GM18526 (cell line): Measurements from ENCODE around the gene SORD.

Source experiments
- POLR2A ChIP-seq: IDR thresholded peaks from 3 replicates; pipeline ENCODE4 v1.6.1; 2011; ENCODE audit not compliant: insufficient read length; ENCODE audit errors: extremely low read depth

The SORD gene

GRCh38 chr15:45107941-45108630 is 85.1 kb downstream of the SORD start:
- no peak for TF ChIP-seq POLR2A

- no peak for TF ChIP-seq POLR2A
Observed at GRCh38 chr15:45110256-45110820, 87.3 kb downstream of the SORD start.

- no peak for TF ChIP-seq POLR2A
Observed at GRCh38 chr15:45111390-45112142, 88.6 kb downstream of the SORD start.

GRCh38 chr15:45112143-45112590 is 89.2 kb downstream of the SORD start:
- TF ChIP-seq POLR2A, result no peak

- TF ChIP-seq POLR2A, result no peak
Observed at GRCh38 chr15:45112591-45113379, 89.8 kb downstream of the SORD start.

DNA sequence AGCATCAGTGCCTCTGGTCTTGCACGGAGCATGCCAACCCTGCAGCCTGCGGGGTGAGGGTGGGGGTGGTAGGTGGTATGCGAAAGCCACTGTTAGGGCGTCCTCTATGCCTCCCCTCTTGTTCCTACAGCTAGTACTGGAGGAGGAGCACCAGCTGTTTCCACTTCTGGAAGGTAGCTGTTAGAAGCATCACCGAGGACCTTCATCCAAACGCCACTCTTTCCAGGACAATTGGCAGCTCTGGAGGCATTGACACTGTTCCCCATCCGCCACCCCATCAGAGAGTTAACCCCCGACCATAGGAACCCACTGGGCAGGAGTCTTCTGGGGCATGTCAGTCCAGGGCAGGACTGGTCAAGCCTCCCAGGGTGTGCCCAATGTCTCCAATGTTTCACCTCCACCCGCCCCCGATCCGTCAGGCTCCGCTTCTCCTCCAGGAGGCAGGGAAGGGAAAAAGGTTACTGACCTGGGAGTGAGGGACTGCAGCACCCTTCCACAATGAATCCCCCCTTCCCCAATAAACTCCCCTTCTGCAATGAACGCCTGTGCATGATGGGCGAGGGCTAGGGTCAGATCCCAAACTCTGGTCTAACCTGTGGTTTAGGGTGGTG is 90.5 kb downstream of the SORD start:
- TF ChIP-seq POLR2A, result no peak

DNA sequence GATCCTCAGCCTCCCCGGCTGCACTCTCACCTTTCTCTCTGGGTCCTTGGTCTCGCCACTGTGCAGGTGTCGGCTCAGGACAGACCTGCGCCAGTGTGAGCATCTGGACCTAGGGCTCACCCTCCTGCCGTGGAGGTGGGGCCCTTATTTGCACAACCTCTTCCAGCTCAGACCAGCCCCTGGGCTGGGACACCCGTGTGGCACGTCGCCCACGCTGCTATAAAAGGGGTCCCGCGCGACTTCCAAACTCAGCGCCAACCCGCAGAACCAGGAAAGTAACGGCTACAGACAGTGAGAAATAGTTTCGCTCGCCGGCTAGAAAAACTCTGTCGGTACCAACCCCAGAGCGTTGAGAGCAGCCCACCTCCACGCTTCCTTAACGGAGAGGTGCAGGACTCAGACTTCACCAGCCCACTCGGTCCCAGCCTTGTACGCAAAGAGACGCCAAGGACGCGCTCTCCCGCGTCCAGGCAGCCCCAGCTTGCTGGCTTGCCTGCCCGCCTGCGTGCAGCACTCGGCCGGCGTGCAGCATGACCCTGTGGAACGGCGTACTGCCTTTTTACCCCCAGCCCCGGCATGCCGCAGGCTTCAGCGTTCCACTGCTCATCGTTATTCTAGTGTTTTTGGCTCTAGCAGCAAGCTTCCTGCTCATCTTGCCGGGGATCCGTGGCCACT is 91.2 kb downstream of the SORD start, which contains the start of the genes DUOX2 and DUOXA2:
Gene DUOX2, minus strand, starts transcription at position 97 of the 675 bp plus-strand sequence. CDS start 761 bp downstream, outside the sequence.
Gene DUOXA2, plus strand, starts transcription at position 251 of the 675 bp plus-strand sequence. Its CDS starts 280 bp downstream, at position 531.
- no peak for TF ChIP-seq POLR2A

DNA sequence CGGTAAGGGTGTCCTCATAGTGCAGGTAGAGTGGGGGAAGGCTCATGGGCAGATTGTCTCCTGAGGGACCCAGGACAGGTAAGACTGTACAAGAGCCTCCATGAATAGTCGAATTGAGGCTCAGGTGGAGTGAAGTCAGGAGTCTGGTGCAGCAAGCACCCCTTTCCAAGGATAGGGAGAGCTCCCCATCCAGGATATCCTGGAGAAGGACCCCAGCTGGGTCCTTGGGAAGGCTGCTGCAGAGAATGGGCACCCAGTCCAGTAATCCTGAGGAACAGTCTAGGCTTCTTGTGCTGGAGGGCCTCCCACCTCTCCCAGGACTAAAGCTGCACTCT is 91.7 kb downstream of the SORD start:
- TF ChIP-seq POLR2A, result no peak

GRCh38 chr15:45115312-45115820 is 92.4 kb downstream of the SORD start:
- TF ChIP-seq POLR2A, result no peak

GRCh38 chr15:45116006-45116481 is 93.0 kb downstream of the SORD start:
- TF ChIP-seq POLR2A, result no peak

GRCh38 chr15:45116482-45117307 is 93.7 kb downstream of the SORD start:
- TF ChIP-seq POLR2A, result no peak

DNA sequence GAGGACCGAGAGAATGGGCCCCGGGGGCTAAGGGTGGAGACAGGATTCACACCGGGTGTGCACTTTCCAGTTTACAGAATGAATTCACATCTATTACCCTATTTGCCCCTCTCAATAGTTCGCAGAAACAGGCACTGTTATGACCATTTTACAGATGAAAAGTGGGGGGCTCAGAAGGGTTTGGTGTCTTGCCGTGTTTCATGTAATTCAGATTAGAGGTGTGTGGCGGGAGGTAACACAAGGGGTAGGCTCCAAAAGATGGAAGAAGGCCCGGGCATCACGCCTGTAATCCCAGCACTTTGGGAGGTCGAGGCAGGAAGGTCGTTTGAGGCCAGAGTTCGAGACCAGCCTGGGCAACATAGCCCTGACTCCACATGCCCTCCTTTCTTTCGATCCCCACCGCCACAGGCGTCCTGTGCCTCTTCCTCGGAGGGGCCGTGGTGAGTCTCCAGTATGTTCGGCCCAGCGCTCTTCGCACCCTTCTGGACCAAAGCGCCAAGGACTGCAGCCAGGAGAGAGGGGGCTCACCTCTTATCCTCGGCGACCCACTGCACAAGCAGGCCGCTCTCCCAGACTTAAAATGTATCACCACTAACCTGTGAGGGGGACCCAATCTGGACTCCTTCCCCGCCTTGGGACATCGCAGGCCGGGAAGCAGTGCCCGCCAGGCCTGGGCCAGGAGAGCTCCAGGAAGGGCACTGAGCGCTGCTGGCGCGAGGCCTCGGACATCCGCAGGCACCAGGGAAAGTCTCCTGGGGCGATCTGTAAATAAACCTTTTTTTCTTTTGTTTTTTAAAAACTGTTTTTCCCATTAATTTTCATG is 94.5 kb downstream of the SORD start:
- no peak for TF ChIP-seq POLR2A

DNA sequence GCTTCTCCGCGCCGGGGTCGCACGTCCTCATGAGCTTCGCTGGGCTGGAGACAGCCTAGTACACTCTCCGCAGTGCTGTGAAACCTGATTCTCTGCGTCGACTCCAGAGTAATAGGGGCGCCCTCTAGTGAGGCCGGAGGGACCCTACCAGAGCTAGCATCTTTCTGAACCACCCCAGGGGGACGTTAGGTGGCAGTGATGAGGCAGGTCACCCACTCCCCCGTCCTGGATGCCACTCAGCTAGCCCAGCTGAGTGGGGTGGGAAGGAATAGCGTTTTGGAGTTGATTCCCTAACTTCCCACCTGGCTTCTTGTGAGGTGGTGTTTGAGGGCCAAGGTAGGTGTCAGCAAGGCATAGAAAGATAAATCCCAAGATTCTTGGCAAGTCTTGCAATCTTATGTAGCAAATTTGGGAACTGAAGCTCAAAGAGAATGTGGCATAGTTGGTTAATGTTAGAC is 95.2 kb downstream of the SORD start:
- TF ChIP-seq POLR2A, result no peak

DNA sequence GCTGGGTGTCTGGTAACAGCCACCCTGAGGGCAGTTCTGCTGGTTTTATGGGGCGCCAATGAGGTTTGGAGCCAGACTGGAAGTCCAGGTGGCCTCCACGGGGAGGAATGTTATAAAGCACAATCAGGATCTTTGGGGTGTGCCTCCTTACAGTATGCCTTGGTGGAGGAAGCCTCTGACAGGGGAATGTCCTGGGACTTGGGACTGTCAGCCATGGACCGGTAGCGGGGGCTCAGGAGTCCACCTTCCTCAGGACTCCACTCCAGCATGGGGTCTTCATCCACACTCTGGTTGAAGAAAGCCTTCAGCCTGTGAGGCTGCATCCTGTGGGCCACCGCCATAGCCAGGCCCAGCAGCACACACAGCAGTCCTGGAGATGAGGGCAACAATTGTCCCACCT is 96.0 kb downstream of the SORD start:
- TF ChIP-seq POLR2A, result no peak
